Heart right ventricle (tissue), 16 donors: Measurements from ENCODE around the gene OR4K2. TPM values are rescaled to one million over a fixed set of nuclear protein-coding genes. Genes with fewer than 3 reads are reported as not detected.
"Not testable (repeated sequence)": the region's sequence is repeated elsewhere in the genome, so short reads cannot be mapped to it uniquely, and the experiment has no call there.

Experiments used
- ATAC-seq, 8 donors: fragments of 200-7000 bp; cut with Tn5 transposase; one replicate each; pipeline ENCODE4 v1.9.1; 2020; ENCODE audit warnings: mild to moderate bottlenecking in 8 of 8, moderate library complexity in 8 of 8, moderate number of reproducible peaks in 1 of 8
- DNase-seq, 2 donors: peaks; one replicate each; pipeline ENCODE4 v3.0.0-alpha.2; 2020
- H3K27ac ChIP-seq, 10 donors: fragments of 200-600 bp; sonication (generic) in 2 of 10; one replicate each; pipeline versions ENCODE4 v1.5.0 to v1.8.0; 2020 to 2022; ENCODE audit warnings: mild to moderate bottlenecking in 3 of 10
- H3K27me3 ChIP-seq, 7 donors: fragments of 200-600 bp; one replicate each; pipeline ENCODE4 v1.8.0; 2021 to 2022; ENCODE audit warnings: mild to moderate bottlenecking in 2 of 7
- H3K36me3 ChIP-seq, 9 donors: fragments of 200-600 bp; sonication (generic) in 1 of 9; one replicate each; pipeline versions ENCODE4 v1.5.0 to v1.8.0; 2020 to 2022; ENCODE audit warnings: mild to moderate bottlenecking in 2 of 9
- H3K4me1 ChIP-seq, 9 donors: fragments of 200-600 bp; sonication (generic) in 1 of 9; one replicate each; pipeline versions ENCODE4 v1.5.0 to v1.8.0; 2020 to 2022; ENCODE audit warnings: mild to moderate bottlenecking in 4 of 9
- H3K4me3 ChIP-seq, 10 donors: fragments of 200-600 bp; sonication (generic) in 2 of 10; one replicate each; pipeline versions ENCODE4 v1.5.0 to v1.8.0; 2020 to 2022; ENCODE audit warnings: mild to moderate bottlenecking in 7 of 10, moderate library complexity in 2 of 10
- H3K9me3 ChIP-seq, 11 donors: fragments of 200-600 bp in 10 of 11; sonication (generic) in 2 of 11; one replicate each; pipeline versions ENCODE4 v1.5.0 to v1.8.0; 2013 to 2022; ENCODE audit warnings: mild to moderate bottlenecking in 2 of 11, control low read depth in 1 of 11, moderate library complexity in 1 of 11
- WGBS, 2 donors: extraction: QIAGEN DNeasy Blood & Tissue Kit; methylation state at CpG; one replicate each; pipeline ENCODE4 v1.1.7; 2013; ENCODE audit warnings: inconsistent platforms in 1 of 2; 5-methylcytosine and 5-hydroxymethylcytosine counted together
- intact Hi-C, 10 donors: fragments of 100-400 bp; cut with DNase I; formaldehyde crosslinking; loops; one replicate each; pipeline versions ENCODE4 v1.11.1 to v1.14.2; 2022
- polyA plus RNA-seq, 2 donors: library from polyadenylated mRNA; stranded (reverse); fragments of 200-250 nt; gene quantifications; one replicate each; pipeline ENCODE4 v1.2.3, GENCODE V29; 2013
- total RNA-seq, 10 donors: library from RNA; stranded (reverse); fragmentation: NEBNext Ultra II Directional in 3 of 10; extraction: Animal tissue kit (Norgen Biotek cat#: 25700) in 3 of 10; gene quantifications; one replicate each; pipeline versions ENCODE4 v1.2.1 to v1.2.4, GENCODE V29; 2021 to 2023
- TF ChIP-seq, protein P1 (sequence below), 9 donors: fragments of 200-600 bp; sonication (generic) in 2 of 9; IDR thresholded peaks; one replicate each; pipeline versions ENCODE4 v1.5.0 to v1.8.0; 2021 to 2022; ENCODE audit warnings: antibody characterized with exemption in 9 of 9, mild to moderate bottlenecking in 5 of 9, moderate library complexity in 1 of 9
- donor health status: Arrhythmogenic right ventricular cardiomyopathy.
- donor health status: ischemic (EF 13 %, LVEDD 7.1; RV severe dilation, severe dysfunction).
- donor health status: healthy with polysubstance abuse.
- donor health status: DM: no; HTN: yes; CAD: no.
- donor health status: DM: no; HTN: no; CAD: no.
- donor health status: ischemic (EF 25% LVEDD 6.9; RV normal size, moderate dysfunction).
- donor health status: ischemic (EF 25% LVEDD 5.7; RV mildly dilated, moderate dysfunction).
- donor health status: healthy.
- donor health status: DM: yes; HTN: yes; CAD: no.
- donor health status: Ischemic cardiomyopathy.
- donor health status: ischemic (EF 35%, LVEDD 5.7; RV mildly dilated, moderate dysfunction).
- donor health status: nonischemic (EF 11% LVEDD 7.7; RV severe dilation, severe dysfunction).
- donor health status: DM: yes; HTN: yes; CAD: no.
- donor health status: PGD.
- donor health status: ischemic (EF 29% LVEDD 5.4; RV normal size, mild dysfunction).
- donor health status: nonischemic (EF 23%, LVEDD 6.1; RV moderate dilation, normal function).

The OR4K2 gene
- total and polyA plus RNA-seq, 12 donors = not detected

DNA sequence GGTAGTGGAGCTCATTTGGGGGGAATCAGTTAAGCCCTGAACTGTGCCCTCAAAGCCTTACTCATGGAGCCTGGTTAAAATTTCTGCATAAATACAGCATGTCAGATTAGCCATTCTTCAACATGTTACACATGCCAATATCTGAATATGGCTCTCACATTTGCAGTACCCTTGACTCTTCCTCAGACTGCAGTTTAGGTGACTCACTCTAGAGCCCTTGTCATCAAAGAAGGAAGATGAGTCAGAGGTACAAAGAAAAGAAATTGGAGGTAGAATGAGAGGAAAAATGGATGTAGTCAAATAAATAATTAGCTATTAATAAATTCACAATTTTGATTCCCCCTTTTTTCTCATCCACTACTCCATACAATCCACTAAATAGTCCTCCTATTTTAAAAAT lies 23.6 kb upstream of the OR4K2 start:
- Histone ChIP-seq H3K27me3 (no peaks in the 10 kb centered on the region), H3K36me3 (no peaks in the 10 kb centered on the region), H3K9me3 (peaks cover 0 to 18% (median 0%) of the 10 kb centered on the region in 11 donors), H3K4me1 (no peaks in the 10 kb centered on the region), H3K27ac (no peak overlapping the region), H3K4me3 (no peak overlapping the region)
- no peak for DNase-seq
- TF ChIP-seq, protein P1, sequence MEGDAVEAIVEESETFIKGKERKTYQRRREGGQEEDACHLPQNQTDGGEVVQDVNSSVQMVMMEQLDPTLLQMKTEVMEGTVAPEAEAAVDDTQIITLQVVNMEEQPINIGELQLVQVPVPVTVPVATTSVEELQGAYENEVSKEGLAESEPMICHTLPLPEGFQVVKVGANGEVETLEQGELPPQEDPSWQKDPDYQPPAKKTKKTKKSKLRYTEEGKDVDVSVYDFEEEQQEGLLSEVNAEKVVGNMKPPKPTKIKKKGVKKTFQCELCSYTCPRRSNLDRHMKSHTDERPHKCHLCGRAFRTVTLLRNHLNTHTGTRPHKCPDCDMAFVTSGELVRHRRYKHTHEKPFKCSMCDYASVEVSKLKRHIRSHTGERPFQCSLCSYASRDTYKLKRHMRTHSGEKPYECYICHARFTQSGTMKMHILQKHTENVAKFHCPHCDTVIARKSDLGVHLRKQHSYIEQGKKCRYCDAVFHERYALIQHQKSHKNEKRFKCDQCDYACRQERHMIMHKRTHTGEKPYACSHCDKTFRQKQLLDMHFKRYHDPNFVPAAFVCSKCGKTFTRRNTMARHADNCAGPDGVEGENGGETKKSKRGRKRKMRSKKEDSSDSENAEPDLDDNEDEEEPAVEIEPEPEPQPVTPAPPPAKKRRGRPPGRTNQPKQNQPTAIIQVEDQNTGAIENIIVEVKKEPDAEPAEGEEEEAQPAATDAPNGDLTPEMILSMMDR (IDR thresholded peaks at IDR 0.05) = no peak
- ATAC-seq = no peak
- intact Hi-C loops = no loop called here

DNA sequence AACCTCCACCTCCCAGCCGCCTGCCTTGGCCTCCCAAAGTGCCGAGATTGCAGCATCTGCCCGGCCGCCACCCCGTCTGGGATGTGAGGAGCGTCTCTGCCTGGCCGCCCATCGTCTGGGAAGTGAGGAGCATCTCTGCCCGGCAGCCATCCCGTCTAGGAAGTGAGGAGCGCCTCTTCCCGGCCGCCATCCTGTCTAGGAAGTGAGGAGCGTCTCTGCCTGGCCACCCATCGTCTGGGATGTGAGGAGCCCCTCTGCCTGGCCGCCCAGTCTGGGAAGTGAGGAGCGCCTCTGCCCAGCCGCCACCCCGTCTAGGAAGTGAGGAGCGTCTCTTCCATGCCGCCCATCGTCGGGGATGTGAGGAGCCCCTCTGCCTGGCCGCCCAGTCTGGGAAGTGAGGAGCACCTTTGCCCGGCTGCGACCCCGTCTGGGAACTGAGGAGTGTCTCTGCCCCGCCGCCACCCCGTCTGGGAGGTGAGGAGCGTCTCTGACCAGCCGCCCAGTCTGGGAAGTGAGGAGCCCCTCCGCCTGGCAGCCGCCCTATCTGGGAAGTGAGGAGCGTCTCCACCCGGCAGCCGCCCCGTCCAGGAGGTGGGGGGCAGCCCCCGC lies 8.8 kb upstream of the OR4K2 start:
- ATAC-seq, H3K27me3 ChIP-seq, intact Hi-C loops, H3K4me1 ChIP-seq, DNase-seq, H3K36me3 ChIP-seq, H3K9me3 ChIP-seq, H3K4me3 ChIP-seq, H3K27ac ChIP-seq: not testable (repeated sequence)
- WGBS, 2 donors = 91 to 93% methylated on average over 34 to 39 of the region's 39 CpGs

- H3K9me3 ChIP-seq = peaks cover 0 to 10% (median 2%) of the 10 kb centered on the region in 11 donors
- DNase-seq (no peak), ATAC-seq (no peak)
- intact Hi-C loops = no loop called here
- no peak overlapping the region for H3K27ac ChIP-seq
- TF ChIP-seq, protein P1 (IDR thresholded peaks at IDR 0.05) = no peak
- no peak overlapping the region for H3K4me3 ChIP-seq
- no peaks in the 10 kb centered on the region for H3K27me3 ChIP-seq
- 22 to 28% methylated on average over 6 of the region's 6 CpGs for WGBS, 2 donors
- no peaks in the 10 kb centered on the region for H3K4me1 ChIP-seq
- no peaks in the 10 kb centered on the region for H3K36me3 ChIP-seq
Observed at GRCh38 chr14:19873178-19873577, 1.8 kb upstream of the OR4K2 start.

DNA sequence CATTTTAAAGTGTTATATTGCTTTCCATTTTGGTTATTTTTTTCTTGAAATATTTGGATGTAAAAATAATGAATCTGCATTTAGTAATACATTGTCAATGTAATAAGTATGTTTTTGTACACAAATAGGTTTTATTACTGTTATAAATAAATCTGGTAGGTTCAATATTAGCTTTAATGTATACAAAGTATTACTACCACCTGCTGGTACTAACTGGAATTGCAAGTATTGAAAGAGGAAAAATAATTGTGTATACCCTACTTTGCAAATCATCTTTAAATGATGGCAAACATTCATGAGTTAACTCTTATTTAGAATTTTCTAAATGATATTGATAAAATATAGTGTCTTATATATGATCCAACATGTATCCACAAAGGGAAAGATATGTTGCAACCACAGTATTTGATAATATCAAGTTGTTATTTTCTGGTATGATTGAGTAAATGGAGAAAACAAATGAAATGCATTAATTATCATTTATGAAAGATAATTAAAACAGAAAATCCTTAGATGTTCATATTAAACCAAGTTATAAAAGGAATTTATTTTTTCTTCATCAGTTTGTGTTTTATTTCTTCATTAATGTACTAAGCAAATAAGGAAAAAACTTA lies 3.2 kb downstream of the OR4K2 start:
- ATAC-seq = no peak
- H3K4me3 ChIP-seq = no peak overlapping the region
- H3K27ac ChIP-seq = no peak overlapping the region
- H3K4me1 ChIP-seq = no peaks in the 10 kb centered on the region
- TF ChIP-seq, protein P1 (IDR thresholded peaks at IDR 0.05) = peak in 8 of 9 donors; percentile 14 to 82 (median 36)
- H3K36me3 ChIP-seq = no peaks in the 10 kb centered on the region
- peaks cover 0 to 21% (median 4%) of the 10 kb centered on the region in 11 donors for H3K9me3 ChIP-seq
- no peak for DNase-seq
- intact Hi-C loops = no loop called here
- peaks cover 0 to 3% (median 0%) of the 10 kb centered on the region in 7 donors for H3K27me3 ChIP-seq

DNA sequence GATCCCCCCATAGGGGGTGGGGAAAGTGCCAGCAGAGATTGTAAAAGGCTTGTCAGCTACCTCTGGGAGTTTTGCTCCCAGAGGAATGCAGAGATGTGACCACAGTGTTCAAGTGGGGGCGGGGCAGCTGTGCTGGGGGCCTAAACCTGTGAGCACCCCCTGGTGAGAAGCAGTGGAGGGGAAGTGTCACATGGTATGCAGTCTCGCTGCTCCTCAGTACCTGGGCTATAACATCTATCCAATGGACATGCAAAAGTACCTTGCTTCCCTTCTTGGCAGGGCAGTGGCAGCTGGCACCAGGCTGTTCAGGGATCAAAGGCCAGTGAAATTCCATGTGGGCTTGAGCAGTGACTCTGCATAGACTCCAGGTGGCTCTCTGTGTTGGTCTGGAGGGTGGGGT lies 20.3 kb downstream of the OR4K2 start:
- H3K27ac ChIP-seq = no peak overlapping the region
- intact Hi-C loops = no loop called here
- no peak for DNase-seq
- peaks cover 0 to 96% (median 42%) of the 10 kb centered on the region in 11 donors for H3K9me3 ChIP-seq
- no peak for ATAC-seq
- no peak overlapping the region for H3K4me3 ChIP-seq
- no peaks in the 10 kb centered on the region for H3K36me3 ChIP-seq
- WGBS, 2 donors = 26 to 42% methylated on average over 2 of the region's 2 CpGs
- H3K27me3 ChIP-seq = no peaks in the 10 kb centered on the region
- H3K4me1 ChIP-seq = no peaks in the 10 kb centered on the region
- TF ChIP-seq, protein P1 (IDR thresholded peaks at IDR 0.05) = no peak
